Epithelial cell of proximal tubule (primary cell): Measurements from ENCODE around the gene ILDR2. TPM values are rescaled to one million over a fixed set of nuclear protein-coding genes. Genes with fewer than 3 reads are reported as not detected.

Experiments
- DNase-seq: peaks from one replicate; pipeline ENCODE4 v3.0.0-alpha.2; 2011; ENCODE audit warnings: low read depth
- H3K4me3 ChIP-seq: 2 replicates; pipeline ENCODE4 v1.5.1; 2011; ENCODE audit warnings: low read depth, mild to moderate bottlenecking, low read length
- CTCF ChIP-seq: conservative IDR thresholded peaks from 2 replicates; pipeline ENCODE4 v1.5.1; 2012; ENCODE audit warnings: low read depth, mild to moderate bottlenecking, low read length
- total RNA-seq: library from RNA; depleted of rRNA; stranded (reverse); fragments of >200 nt; gene quantifications from 2 replicates; pipeline ENCODE4 v1.2.3, GENCODE V29; 2015

ILDR2 gene
- total RNA-seq: 0.86 and 2.3 TPM in 2 replicates

- H3K4me3 ChIP-seq: peak within 1 kb of the TSS; percentile 78
- no peak for DNase-seq
- no peak for TF ChIP-seq CTCF
Measured at GRCh38 chr1:166975361-166976129, at the start of gene ILDR2. Gene ILDR2, minus strand, starts transcription at chr1:166975540. Its CDS starts 272 bp downstream, at chr1:166975268.

GRCh38 chr1:167022384-167022783 is 47.0 kb upstream of the ILDR2 start:
- DNase-seq: no peak

GRCh38 chr1:167016100-167016750 is 40.9 kb upstream of the ILDR2 start:
- TF ChIP-seq CTCF: no peak
- no peak for DNase-seq
- H3K4me3 ChIP-seq: no peak overlapping the region

More at GRCh38 chr1:167022384-167022783, 47.0 kb upstream of the ILDR2 start:
- H3K4me3 ChIP-seq: no peak overlapping the region
- no peak for TF ChIP-seq CTCF

GRCh38 chr1:167013108-167013929 is 38.0 kb upstream of the ILDR2 start:
- no peak for TF ChIP-seq CTCF
- H3K4me3 ChIP-seq: no peak overlapping the region
- no peak for DNase-seq

- TF ChIP-seq CTCF: no peak
- no peak overlapping the region for H3K4me3 ChIP-seq
- no peak for DNase-seq
Measured at GRCh38 chr1:167012570-167012969, 37.2 kb upstream of the ILDR2 start.

- H3K4me3 ChIP-seq: no peak overlapping the region
- no peak for DNase-seq
- no peak for TF ChIP-seq CTCF
Measured at GRCh38 chr1:167011560-167012191, 36.3 kb upstream of the ILDR2 start.
